ENCODE results near the gene TANGO6.

Gene TANGO6

DNA sequence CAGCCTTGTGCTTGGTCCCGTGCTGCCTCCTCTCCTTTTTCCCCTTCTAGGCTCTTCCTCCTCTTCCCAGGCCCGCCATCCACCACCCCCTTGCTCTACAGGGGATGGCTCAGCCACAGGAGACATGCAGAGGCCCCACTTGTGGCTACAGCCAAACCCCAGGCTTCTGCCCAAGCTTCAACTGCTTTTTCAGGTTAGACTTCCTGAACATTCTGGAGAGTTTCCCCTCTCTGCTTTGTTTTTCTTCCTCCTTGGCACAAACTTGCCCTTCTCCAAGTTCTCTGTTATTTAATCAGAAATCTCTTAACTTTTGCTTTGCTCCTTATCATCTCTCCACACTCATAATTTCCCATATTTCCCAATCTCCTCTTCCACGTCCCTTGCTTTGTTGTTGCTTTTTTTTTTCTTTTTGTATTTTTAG is 243.8 kb downstream of the TANGO6 start:
- no peak for DNase-seq
- Histone ChIP-seq H3K9me3 (no peaks in the 10 kb centered on the region), H3K36me3 (peaks cover 0 to 24% (median 10%) of the 10 kb centered on the region in 3 donors), H3K4me1 (no peaks in the 10 kb centered on the region), H3K27ac (no peak overlapping the region), H3K27me3 (no peaks in the 10 kb centered on the region), H3K4me3 (no peak overlapping the region)
- TF ChIP-seq, protein P1, sequence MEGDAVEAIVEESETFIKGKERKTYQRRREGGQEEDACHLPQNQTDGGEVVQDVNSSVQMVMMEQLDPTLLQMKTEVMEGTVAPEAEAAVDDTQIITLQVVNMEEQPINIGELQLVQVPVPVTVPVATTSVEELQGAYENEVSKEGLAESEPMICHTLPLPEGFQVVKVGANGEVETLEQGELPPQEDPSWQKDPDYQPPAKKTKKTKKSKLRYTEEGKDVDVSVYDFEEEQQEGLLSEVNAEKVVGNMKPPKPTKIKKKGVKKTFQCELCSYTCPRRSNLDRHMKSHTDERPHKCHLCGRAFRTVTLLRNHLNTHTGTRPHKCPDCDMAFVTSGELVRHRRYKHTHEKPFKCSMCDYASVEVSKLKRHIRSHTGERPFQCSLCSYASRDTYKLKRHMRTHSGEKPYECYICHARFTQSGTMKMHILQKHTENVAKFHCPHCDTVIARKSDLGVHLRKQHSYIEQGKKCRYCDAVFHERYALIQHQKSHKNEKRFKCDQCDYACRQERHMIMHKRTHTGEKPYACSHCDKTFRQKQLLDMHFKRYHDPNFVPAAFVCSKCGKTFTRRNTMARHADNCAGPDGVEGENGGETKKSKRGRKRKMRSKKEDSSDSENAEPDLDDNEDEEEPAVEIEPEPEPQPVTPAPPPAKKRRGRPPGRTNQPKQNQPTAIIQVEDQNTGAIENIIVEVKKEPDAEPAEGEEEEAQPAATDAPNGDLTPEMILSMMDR (IDR thresholded peaks at IDR 0.05): no peak
- intact Hi-C loops (cut with DNase I; ENCODE audit: low total_unique reads): no loop called here

DNA sequence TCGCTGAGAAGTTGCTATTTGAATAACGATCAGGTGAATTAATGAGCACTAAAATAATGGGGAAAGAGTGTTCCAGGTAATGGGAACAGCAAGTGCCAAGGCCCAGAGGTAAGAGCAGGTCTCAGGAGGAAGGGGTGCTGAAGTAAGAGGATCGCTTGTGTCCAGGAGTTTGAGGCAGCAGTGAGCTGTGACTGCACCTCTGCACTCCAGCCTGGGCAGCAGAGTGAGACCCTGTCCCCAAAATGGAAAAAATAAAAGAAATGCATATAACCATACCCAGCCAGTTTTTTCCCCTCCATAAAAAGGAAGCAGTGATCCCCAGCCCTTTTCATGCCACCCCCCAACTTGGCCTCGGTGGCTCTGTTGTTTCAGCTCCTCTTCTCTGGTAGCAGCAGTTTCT is 245.4 kb downstream of the TANGO6 start:
- no peak overlapping the region for H3K27ac ChIP-seq
- intact Hi-C loops (cut with DNase I; ENCODE audit: low total_unique reads): no loop called here

DNA sequence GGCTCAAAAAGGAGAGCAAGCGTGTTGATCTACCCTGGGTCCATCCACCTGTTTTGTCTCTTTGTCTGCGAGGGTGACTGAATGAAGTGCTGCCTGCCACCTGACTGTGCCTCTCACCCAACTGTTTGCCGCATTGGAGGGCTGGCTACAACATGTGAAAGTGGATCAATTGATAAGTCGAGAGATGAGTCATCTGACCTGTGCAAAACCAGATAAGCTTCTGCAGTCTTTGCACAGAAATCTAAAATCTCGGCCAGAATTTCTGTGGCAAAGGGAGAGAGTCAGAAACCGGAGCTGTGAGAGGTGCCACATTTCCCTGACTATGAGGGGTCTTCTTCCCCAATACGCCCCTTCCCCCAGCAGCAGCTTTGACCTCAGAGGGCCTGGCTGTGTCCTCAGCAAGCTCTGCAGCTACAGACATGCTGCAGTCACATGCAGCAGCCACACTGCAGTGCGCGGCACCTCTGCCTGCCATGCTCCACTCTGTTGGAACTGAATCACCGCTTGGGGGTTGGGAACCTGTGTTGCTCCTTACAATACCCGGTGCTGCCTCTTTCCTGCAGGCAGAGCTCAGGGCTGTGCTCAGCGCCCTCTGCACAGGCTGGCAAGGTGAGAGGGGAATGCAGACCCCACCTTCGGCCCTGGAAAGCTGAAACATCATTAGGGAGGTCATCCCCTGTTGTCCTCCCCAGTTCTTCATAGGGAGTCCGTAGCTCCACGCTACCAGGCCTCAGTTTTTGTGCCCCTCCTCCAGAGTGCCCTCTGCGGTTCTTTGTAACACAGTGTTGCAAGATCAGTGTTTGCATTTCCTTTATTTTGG is 246.0 kb downstream of the TANGO6 start:
- H3K9me3 ChIP-seq: no peaks in the 10 kb centered on the region
- no peak overlapping the region for H3K27ac ChIP-seq
- no peak for DNase-seq
- no peaks in the 10 kb centered on the region for H3K27me3 ChIP-seq
- H3K4me3 ChIP-seq: no peak overlapping the region
- TF ChIP-seq, protein P1 (IDR thresholded peaks at IDR 0.05): no peak
- intact Hi-C loops (cut with DNase I; ENCODE audit: low total_unique reads): no loop called here
- no peaks in the 10 kb centered on the region for H3K4me1 ChIP-seq
- peaks cover 0 to 11% (median 10%) of the 10 kb centered on the region in 3 donors for H3K36me3 ChIP-seq

More for the DNA sequence above, 245.4 kb downstream of the TANGO6 start:
- TF ChIP-seq, protein P1 (IDR thresholded peaks at IDR 0.05): no peak
- peaks cover 0 to 17% (median 10%) of the 10 kb centered on the region in 3 donors for H3K36me3 ChIP-seq
- no peak overlapping the region for H3K4me3 ChIP-seq
- no peak for DNase-seq
- no peaks in the 10 kb centered on the region for H3K9me3 ChIP-seq
- H3K4me1 ChIP-seq: no peaks in the 10 kb centered on the region
- H3K27me3 ChIP-seq: no peaks in the 10 kb centered on the region

DNA sequence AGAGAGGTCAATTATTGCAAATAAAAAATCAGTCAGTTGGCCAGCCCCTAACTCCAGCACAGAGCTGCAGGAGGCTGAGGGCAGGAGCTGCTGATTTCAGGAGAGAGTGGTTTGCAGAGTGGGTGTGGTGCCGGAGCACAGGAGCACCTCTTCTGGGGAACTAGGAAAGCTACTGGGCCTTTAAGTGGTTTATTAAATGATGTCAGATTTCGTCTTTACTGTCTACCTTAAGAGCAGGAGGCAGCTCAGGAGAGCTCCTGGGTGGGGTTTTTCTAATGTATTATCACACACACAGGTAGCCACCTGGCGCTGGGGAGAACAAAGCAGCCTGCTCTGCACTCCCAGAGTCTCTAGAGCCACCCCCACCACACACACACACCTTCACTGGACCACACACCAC is 250.6 kb downstream of the TANGO6 start:
- H3K36me3 ChIP-seq: no peaks in the 10 kb centered on the region
- DNase-seq: no peak

DNA sequence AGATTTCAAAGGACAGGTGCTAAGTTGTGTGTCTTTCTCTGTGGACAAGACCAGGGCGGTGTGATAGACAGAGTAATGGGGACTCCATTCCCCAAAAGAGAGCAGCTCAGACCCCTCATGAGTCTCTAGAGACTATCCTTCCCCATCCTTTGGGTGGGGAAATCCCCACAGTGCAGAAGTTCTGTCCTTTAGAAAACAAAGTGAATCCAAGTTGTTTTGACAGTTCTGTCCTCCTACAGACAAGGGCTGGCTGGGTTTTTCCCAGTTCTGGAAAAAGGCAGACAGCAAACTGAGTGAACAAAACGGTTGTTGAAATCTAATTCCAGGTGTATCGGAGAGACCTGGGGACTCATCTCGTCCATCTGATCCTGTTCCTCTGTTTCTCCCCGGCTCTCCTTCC is 251.2 kb downstream of the TANGO6 start:
- Histone ChIP-seq H3K36me3 (no peaks in the 10 kb centered on the region), H3K9me3 (no peaks in the 10 kb centered on the region), H3K27ac (no peak overlapping the region), H3K4me3 (no peak overlapping the region), H3K27me3 (no peaks in the 10 kb centered on the region), H3K4me1 (no peaks in the 10 kb centered on the region)
- DNase-seq: no peak
- intact Hi-C loops (cut with DNase I; ENCODE audit: low total_unique reads): no loop called here
- TF ChIP-seq, protein P1 (IDR thresholded peaks at IDR 0.05): no peak

More for the DNA sequence above, 250.6 kb downstream of the TANGO6 start:
- Histone ChIP-seq H3K4me1 (no peaks in the 10 kb centered on the region), H3K27ac (no peak overlapping the region), H3K9me3 (no peaks in the 10 kb centered on the region), H3K4me3 (no peak overlapping the region), H3K27me3 (no peaks in the 10 kb centered on the region)
- intact Hi-C loops (cut with DNase I; ENCODE audit: low total_unique reads): no loop called here
- TF ChIP-seq, protein P1 (IDR thresholded peaks at IDR 0.05): no peak
